Effector CD4-positive, alpha-beta T cell (primary cell): ENCODE data around the gene RUFY1.
"Not testable (repeated sequence)": the region's sequence is repeated elsewhere in the genome, so short reads cannot be mapped to it uniquely, and the experiment has no call there.

Experiments used
- DNase-seq: peaks from one replicate; pipeline ENCODE4 v3.0.0-alpha.2; 2020

RUFY1 gene

DNA sequence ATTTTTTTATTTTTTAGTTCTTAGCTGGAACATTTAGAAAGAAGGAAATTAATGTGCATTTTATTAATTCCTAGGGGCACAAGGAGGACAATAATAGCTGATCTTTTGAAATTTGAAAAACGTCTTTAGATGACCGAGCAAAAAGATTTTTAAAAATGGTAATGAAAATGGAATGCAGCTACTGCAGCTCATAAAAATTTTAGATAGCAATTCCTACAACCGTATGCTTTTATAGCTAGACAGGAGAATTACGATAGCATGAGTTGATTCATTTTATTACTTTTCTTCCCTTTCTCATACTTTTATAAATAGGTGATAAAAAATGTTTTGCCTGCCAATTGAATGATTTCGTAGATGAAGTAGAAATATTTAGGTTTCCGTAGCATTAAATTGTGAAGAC, 13.7 kb upstream of the RUFY1 start:
- no peak for DNase-seq

DNA sequence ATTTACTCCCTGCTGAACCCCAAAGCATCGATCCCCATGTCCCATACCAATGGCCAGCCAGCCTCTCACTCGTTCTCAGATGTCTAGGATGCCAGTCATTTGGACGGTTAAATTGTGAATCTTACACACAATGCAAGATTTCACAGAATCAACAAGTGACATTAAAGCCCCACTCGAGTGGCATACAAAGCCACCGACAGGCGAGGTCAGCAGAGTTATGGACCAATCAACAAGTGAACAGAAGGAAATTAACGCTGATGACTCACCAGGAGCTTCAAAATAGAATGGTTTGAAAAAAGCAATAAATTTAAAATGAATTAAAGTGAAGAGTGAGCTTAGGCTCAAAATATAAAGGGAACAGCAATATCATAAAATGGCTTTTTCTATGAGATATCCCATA, 8.2 kb upstream of the RUFY1 start:
- DNase-seq = no peak

DNA sequence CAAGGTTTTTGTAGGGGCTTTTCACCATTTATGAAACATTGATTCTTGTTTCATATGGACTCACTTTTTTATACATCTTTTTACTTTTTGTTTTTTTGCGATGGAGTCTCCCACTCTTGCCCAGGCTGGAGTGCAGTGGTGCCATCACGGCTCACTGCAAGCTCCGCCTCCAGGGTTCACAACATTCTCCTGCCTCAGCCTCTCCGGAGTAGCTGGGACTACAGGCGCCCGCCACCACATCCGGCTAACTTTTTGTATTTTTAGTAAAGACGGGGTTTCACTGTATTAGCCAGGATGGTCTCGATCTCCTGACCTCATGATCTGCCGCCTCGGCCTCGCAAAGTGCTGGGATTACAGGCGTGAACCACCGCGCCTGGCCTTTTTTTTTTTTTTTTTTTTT, 7.1 kb upstream of the RUFY1 start:
- not testable (repeated sequence) for DNase-seq

DNA sequence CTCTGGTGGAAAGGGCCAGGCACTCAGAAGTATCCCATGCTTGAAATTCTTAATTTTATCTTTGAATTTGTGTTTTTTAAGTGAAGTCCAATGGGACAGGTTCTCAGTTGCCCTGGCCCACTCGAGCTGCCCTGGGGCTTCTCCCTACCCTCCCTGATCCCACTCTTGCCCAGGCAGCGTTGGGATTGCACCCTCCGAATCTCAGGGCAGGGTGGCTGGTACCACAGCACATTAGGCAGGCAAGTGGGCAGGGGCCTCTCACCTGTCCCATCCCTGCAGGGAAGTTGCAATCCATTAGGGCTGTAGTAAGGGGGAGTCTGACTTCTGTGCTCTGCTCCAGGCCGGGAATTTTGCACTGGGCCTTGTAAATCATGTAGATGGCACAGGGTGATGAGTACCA, 2.7 kb downstream of the RUFY1 start:
- no peak for DNase-seq

DNA sequence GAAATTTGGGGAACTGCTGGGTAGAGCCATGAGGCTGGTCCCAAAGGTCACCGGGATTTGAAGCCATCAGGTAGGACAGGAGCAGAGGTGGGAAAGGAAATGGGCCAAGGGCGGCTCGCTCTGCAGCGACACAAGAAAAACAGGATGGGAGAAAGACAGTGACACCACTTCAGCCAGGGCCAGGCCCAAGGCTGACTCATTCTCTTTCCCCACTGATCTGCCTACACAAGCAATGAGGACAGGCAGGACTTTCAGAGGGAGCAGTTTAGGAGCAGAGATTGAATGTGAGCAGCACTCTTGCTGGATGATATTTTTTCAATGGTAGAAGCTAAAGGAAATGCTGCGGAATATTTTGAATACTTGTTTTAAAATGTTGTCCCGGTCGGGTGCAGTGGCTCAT, 3.5 kb downstream of the RUFY1 start:
- DNase-seq = no peak

DNA sequence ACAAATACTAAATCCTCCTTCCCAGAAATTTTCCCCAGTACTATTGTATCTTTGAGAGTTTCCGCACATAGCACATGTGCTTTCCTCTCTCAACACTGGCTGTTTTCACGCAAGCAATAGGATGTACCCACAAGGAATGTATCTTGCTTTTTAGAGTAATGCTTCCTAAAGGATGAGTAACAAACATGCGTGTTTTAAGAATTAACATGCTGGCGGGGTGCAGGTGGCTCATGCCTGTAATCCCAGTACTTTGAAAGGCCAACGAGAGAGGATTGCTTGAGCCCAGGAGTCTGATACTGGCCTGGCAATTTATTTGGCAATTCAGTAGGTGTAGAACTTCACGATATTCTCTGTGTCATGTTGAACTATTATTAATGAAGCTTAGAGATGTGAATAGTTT, 4.6 kb downstream of the RUFY1 start:
- DNase-seq = no peak

DNA sequence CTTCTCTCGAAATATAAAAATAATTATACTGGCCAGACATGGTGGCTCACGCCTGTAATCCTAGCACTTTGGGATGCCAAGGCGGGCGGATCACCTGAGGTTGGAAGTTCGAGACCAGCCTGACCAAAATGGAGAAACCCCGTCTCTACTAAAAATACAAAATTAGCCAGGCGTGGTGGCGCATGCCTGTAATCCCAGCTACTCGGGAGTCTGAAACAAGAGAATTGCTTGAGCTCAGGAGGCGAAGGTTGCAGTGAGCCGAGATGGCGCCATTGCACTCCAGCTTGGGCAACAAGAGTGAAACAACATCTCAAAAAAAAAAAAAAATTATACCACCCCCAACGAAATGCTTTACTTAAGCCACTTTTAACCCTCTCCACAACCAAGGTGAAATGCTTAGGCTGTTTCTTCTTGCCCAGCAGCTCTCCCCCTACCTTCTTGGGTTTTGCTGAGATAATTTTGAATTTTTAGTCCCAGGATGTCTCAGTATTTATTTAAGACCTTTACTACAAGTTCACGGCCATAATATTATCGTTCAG, 8.0 kb downstream of the RUFY1 start:
- not testable (repeated sequence) for DNase-seq

DNA sequence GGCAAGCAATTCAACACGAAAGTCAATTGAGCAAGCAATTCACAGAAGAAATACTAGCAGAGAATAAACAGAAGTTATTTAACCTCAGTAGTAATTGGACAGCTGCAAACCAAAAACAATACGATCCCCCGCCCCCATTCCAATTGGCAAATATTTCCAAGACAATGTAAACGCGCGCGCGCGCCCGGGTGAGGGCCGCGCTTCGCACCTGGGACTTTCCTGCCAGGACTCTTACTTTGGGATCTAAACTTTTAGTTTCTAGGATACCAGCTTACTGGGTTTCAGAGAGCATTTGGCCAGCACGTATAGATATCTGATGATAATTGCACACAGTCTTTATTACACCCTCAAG, 8.6 kb downstream of the RUFY1 start:
- DNase-seq = no peak

DNA sequence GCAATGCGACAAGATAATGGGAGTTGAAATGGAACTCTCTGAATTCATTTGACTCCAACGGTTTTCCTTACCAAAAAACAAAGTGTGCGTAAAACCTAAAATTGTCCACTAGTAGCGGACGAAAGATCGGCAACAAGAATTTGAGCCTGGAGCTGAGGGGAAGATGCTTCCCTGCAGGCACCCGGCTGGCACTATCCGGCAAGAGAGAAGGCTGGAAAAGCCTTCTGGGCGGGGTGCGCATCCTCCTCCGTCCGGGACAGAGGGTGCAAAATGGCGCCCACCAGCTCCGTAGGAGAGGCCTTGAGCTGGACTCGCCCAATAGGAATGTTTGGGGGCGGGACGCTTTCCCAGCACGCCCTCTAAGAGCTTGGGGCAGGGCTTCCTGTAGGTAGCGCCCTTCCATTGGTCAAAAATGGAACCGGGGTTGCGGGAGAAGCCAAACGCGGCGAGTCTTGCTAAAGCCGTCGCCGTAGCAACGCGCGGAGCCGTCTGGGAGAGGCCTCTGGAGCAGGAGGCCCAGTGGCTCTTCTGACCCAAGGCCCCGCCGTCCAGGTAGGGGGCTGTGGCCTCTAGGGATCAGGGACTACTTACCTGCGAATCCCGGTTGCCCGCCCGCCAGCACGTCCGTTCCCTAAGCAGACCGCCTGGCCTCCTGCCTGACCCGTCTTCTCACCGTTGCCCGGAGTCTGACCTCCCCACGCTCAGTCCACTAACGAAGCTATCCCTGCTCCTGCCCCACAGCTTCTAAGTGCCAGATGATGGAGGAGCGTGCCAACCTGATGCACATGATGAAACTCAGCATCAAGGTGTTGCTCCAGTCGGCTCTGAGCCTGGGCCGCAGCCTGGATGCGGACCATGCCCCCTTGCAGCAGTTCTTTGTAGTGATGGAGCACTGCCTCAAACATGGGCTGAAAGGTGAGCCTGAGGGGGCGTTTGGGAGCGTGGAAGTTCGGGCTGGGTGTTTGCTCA, 9.2 kb downstream of the RUFY1 start:
- DNase-seq = peak; percentile 94

DNA sequence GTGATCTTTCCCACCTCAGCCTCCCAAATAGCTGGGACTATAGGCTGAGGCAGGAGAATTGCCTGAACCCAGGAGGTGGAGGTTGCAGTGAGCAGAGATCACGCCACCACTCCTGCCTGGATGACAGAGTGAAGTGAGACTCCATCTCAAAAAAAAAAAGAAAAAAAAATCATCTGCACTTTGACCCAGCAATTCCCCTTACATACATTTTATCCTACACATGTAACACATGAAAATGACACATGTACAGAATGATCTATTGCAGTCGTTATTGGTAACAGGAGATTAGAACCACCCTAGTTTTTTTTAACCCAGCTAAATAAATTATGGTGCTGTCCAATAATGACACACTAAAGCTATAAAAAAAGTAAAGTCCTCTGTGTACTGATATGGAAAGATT, 14.2 kb downstream of the RUFY1 start:
- DNase-seq = no peak

DNA sequence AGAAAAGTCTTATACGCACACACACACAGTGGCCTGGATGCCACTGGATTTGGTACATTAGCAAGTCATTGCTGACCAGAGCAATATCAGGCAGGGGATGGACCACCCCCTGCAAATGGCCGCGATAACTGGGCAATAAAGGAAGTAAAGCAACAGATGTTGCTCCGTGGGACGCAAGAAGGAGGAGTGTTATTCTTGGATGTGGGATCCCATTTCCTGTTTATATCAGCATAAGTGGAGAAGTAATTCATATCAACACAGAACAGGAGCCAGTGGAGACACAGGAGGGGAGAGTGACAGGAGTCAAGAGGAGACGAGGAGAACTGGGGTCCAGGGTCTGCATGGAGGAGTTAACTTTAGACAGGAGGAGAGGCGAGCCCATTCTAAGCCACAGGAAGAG, 18.4 kb downstream of the RUFY1 start:
- DNase-seq = no peak

DNA sequence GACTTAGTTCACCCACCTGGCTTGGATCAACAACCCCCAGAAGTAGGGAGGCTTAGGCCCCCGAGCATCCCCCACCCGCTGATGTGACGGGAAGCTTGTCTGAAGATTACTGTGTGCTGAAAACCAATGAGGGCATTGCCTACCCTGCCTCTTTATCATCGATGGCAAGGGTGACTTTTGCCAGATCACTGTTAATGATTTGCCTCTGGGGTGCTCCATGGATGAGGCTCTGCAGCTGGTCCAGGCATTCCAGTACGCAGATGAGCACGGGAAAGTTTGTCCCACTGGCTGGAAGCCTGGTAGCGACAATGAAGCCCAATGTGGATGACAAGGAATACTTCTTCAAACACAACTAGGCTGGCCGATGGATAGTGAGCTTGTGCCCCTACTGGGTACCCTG, 22.0 kb downstream of the RUFY1 start:
- DNase-seq = no peak

DNA sequence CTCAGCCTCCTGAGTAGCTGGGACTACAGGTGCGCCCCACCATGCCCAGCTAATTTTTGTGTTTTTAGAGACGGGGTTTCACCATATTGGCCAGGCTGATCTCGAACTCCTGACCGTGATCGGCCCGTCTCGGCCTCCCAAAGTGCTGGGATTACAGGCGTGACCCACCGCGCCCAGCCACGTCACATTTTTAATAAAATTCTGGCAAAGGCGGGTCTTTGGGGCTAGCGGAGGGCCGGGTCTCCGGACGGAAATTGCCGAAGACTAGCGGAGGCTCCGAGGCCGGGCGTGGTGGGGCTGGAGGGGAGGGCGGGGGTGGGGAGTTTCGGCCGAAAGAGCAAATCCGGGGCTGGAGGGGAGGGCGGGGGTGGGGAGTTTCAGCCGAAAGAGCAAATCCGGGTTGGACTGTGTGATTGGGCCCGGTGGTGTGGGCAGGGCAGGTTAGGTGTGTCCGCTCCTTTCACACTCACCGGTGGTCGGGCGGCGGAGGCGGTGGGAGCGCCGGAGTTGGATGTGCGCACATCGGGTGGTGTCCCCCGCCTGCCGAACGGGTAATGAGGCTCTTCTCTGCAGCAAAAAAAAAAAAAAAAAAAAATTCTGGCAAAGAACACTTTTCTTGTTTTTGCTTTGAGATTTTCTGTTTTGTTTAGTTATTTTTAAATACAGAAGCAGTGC, 27.1 kb downstream of the RUFY1 start:
- no peak for DNase-seq

DNA sequence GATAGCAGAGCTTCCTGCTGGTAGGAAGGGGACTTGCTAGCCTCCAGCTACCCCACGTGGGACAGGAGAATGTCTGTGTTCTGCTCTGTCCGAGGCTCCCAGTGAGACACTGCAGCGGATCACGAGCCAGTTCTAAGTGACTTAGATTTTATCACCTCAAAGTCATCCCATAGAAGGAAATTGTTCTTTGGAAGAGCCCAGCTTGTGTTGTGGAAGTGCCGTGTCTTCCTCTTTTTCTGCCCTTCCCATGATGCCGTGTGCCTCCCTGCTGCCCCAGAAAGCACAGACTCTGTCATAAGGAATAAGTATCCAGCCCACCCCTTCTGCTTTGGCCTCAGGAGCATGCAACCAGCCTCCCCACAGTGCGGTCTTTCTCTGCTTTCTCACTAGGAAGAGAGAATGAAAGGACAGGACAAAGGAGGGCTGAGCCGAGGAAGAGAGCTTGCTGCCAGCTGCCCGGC, 35.6 kb downstream of the RUFY1 start:
- DNase-seq = no peak

DNA sequence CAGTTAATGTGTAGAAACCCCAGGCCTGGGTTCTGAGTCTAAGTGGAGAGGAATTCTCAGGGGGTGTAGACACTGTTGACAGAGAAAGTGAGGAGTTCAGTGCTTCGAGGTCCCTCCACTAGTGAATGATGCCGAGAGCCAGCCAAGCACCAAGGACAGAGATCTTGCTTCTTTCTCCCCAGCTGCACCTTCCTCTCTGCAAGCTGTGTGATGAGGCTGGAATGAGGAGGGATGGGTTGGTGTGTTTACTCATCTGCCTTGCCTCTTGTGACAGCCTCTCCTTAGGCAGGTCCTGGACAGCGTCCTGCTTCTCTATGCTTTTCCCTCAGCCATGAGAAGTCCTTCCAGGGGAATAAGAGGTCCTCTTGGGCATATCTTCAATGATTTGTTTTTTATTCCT, 37.8 kb downstream of the RUFY1 start:
- no peak for DNase-seq

DNA sequence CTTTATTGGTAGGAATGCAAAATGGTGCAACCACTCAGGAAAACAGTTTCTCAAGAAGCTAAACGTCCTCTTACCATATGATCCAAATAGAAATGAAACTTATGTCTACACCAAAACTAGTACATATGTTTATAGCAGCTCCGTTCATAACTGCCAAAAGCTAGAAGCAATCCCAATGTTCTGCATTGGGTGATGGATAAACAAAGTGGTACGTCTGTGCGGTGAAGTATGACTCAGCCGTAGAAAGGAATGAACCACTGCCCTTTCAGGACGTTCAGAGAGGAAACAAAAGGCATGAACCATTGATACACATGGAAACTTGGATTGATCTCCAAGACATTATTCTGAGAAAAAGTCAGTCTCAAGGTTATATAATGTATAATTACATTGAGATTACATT, 45.6 kb downstream of the RUFY1 start:
- no peak for DNase-seq

DNA sequence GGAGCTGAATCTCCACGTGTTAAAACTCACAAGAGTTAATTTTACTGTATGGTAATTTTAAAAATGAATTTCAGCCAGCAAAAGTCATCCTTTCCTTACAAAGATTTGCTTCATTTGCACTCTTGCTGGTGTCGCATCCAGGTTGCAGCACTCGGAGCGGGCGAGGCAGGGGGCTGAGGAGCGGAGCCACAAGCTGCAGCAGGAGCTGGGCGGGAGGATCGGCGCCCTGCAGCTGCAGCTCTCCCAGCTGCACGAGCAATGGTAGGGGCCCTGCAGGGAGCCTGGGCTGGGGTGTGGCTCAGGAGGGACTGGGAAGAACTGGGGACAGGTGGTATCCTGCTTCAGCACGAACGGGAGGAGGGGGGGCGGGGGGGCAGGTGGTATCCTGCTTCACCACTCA, 46.1 kb downstream of the RUFY1 start:
- DNase-seq = no peak

DNA sequence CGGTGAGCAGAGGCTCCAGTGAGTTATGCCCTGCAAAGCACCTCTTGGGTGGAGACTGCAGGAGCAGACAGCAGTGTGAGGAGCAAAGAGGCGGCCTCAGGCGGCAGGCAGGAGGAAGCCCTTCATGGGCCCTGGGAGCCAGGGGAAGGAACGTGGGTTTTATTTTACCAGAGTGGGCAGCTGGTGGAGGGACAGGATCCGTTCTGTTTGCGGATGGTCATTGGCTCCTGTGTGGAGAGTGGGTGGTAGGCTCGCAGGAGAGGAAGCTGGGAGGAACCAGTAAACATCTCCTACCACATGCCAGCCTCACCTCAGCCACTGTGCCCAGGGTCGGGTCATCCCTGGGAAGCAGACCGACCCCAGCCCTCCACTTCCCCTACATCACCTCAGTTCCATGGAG, 48.7 kb downstream of the RUFY1 start:
- no peak for DNase-seq

DNA sequence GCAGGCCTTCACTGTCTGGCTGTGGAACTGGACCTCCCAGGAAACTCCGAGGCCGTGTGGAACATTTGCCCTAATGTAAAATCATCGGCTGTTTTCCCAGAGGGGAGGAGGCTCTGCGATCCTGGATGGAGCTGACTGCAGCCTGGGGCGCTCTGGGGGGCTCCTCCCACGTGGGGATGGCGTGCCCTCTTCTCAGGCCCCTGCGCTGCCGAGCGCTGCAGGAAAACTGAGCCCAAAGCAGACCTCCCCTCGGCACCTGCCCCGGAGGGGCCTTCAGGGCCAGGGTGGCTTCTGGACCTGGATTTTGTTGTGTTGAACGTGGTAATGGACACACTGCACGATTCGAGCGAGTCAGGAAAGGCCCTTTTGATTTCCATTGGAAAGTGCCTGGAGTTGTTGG, 49.2 kb downstream of the RUFY1 start:
- DNase-seq = no peak

DNA sequence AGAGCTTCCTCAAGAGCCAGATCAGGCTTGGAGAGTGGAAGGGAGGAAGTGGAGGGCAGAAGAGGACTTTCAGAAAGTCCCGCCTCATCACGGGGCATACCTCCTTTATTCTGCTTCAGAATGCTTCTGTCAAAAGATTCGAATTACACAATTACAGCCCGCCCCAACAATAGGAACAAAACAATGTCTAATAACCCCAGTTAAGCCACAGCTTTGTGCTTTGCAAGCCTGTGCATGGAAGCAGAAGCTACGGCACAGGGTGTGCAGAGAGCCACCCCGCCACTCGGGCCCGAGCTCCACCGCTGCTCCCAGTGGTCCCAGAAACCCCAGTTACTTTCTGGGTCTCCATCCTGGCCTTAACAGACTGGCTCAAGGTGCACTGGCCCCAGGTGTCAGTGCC, 49.6 kb downstream of the RUFY1 start:
- DNase-seq = no peak

DNA sequence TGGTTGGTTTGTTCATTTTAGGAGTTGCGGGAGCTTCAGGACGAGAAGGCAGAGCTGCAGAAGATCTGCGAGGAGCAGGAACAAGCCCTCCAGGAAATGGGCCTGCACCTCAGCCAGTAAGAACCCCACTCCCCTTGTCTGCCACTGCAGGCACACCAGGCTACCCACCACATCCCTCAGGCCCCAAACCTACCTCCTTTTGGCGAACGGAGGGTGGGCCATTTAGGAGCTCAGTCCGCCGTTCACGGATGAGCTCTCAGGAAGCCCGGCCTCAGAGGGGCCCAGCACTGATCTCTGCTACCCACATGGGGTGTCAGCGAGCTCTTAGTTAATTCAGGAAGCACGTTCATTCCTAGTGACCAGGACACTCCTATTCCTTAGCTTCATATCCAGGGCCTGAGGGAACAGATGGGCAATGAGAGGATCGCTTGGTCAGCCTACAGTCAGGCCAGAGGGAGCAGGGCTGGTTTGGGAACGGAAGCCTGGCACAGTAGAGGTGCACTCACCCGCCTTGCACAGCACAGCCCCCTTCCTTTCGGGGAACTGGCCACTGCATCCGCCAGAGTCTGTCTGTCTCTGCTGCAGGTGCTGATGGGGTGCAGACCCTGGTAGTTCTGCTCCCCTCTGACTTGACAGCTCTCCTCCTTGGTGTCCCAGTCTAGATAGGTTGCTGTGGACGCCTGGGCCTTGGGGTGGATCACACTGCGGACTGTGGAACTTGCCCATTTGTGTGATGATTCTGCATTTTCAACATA, 51.7 kb downstream of the RUFY1 start:
- DNase-seq = no peak

DNA sequence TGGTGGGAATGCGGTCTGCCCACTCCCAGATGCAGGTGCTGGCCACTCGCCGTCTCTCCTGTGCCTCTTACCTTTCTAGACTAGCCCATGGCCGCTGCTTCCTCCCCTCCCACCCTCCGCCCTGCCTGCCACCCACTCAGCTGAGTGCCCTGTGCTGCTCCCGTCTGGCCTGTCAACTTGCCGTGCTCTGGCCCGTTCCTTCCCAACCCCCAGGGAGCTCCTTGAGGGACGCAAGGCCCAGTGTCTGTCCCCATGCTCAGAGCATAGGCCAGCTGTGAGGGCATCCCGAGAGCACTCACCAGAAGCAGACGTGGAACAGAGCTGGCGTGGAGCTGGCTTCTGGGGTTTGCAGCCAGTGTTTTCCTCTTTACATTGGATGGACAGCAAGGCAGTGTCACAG, 53.0 kb downstream of the RUFY1 start:
- DNase-seq = no peak
